Fibroblast of upper back skin (primary cell): ENCODE data around the gene ANKS1B.
A peak's percentile ranks its signal among the peaks of the same experiment; 100 is the strongest.
"Not testable (repeated sequence)": the region's sequence is repeated elsewhere in the genome, so short reads cannot be mapped to it uniquely, and the experiment has no call there.

Experiments used
- DNase-seq: peaks from one replicate; pipeline ENCODE4 v3.0.0-alpha.2; 2013

The ANKS1B gene

DNA sequence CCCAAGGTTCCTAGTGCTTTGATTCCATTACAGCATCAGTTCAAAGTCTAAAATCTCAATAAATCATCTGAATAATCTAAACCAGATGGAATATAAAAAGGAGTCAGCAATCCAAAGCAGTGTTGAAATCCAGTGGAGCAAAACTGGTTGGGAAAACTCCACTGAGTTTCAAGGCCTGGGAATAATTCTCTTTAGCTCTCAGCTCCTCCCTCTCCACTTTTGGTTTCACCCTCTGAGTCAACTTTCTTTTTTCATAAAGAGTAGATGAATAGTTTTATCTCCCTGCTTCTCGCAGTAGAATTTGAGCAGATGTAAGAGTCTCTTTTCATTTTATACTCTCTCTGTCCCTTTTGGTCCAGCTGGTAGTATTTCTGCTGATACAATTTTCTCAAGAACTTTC, 1001.1 kb downstream of the ANKS1B start:
- DNase-seq = peak; percentile 49

DNA sequence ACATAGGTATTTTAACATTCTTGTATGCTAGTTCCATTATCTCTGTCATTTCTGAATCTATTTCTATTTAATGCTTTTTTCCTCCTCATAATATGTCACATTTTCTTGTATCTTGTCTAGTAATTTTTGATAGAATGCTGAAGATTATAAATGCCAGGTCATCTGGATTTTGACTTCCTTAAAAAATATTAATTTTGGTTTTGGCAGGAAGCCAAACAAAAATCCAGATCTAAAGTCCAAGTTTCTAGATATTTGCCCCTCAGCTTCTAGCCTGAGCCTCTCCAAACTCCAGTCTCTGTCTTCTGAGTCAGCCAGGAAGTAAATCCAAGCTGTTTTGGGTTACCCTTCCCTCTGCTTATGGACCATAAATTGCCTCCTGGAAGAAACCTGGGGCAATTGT, 1004.2 kb downstream of the ANKS1B start:
- DNase-seq = no peak

DNA sequence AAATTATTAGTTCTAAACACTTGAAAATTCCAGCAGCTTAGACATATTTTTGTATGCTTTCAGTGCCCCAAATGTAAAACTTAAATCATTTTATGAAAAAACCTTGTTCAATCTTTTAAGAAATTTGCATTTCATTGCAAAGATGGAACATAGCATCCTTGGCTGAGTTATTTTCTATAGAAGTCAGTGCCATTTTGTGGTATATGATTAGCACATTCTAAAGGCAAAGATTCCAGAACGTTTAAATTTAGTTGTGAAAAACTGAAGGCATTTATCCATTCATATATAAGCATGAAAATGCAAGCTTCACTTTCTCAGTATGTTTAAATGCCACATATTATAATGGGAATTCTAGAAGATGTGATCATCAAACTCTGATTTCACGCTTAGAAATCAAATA, 1007.5 kb downstream of the ANKS1B start:
- no peak for DNase-seq

DNA sequence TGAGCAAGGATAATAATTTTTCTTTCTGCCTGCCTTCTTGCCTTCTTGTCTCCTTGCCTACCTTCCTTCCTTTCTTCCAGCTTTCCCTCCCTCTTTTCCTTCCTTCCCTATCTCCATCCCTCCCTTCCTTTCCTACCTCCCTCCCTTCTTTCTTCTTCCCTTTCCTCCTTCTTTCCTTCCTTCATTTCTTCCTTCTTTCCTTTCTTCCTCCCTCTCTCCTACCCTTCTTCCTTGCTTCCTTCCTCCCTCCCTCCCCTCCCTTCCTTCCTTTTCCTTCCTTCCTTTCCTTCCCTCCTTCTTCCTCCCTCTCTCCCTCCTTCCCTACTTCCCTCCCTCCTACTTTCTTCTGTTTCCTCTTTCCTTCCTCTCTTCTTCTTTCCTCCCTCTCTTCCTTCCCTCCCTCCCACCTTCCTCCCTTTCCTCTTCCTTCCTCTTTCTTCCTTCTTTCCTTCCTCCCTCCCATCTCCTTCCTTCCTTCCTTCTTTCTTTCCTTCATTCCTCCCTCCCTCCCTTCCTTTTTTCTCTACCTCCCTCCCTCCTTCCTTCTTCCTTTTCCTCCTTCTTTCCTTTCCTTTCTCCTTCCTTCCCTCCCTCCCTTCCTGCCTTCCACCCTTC, 1009.9 kb downstream of the ANKS1B start:
- DNase-seq = no peak

DNA sequence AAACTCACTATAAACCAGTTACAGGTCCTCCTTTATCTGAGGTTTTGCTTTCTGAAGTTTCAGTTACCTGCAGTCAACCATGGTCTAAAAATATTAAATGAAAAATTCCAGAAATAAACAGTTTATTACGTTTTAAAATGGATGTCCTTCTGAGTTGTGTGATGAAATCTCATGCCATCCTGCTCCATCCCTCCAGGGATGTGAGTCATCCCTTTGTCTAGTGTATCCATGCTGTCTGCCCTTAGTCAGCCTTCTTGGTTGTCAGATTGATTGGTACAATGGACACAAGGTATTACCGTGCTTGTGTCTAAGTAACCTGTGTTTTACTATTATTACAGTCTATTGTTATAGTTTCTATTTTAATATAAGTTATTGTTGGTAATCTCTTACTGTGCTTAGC, 1011.3 kb downstream of the ANKS1B start:
- DNase-seq = peak; percentile 16

DNA sequence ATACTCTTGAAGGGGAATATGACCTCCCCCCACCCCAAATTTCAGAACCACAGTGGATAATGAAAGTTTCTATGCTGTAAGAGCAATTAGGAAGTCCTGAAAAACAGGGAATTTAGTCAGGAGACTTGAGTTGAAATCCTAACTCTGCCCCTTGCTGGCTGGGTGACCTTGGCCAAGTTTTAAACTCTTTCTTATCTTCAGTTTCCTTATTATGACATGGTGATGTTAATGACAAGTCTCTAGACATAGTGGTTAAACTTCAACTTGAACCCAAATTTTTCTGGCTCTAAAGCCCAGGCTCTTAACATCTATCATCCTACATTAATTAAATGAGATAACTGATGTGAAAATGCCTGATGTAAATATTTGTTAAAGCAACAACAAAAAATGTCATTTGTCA, 1013.8 kb downstream of the ANKS1B start:
- no peak for DNase-seq

DNA sequence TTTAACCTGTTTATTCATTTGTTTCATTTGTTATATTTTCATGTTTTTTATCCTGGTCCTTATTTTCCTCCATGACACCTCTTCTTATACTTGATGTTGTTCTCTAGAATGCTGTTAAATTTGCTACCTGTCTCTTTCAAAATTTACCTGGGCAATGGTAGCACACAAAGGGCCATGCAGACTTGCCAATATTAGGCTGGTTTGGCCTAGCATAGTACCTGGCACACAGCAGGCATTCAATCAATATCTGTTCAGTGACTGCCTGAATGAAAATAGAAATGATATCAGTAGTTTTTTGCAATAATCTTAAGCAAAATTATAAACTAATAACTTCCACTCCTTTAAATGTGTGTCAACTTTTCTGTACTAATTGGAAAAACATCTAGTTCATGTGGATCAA, 1014.5 kb downstream of the ANKS1B start:
- DNase-seq = no peak

DNA sequence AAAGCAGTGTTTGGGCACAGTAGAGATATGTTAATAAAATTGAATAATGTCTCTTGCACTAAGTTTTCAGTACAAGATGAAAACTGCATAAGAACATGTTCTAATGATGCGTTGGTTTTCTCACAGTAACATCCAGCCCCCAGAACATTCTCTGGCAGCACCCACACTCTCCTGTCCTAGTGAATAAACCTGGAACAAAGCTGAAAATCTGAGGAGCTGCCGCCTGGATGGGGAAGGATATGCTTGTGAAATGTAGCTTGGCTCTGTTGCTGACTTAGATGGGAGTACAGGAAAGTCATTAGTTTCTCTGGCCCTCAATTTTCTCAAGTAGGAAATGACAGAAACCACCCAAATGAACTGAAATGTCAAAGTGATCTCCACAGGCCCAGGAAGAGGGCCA, 1015.8 kb downstream of the ANKS1B start:
- no peak for DNase-seq

DNA sequence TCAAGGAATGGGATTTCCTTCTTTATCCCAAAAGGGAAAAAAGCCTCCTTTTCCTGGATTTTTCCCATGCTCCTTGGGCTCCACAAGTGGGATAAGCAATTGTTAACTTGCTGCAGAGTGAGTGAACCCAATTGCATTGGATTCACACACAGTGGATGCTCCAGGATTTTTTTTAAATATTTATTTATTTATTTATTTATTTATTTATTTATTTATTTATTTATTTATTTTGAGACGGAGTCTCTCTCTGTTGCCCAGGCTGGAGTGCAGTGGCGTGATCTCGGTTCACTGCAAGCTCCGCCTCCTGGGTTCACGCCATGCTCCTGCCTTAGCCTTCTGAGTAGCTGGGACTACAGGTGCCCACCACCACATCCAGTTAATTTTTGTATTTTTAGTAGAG, 1027.6 kb downstream of the ANKS1B start:
- not testable (repeated sequence) for DNase-seq

DNA sequence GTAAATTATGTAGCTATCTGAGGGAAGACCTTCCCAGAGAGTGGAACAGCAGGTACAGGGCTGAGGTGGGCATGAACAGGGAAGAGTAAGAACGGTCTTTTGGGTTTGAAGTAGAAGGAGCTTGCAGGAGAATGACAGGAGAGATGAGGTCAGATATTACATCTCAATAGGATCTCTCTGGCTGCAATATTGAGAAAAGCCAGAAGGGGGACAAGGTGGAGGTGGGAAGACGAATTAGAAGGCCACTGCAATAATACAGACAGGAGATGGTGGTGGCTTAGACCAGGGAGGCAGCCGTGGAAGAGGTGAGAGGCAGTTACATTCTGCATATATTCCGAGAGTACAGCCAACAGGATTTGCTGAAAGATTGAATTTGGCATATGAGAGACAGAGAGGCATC, 1029.5 kb downstream of the ANKS1B start:
- DNase-seq = peak; percentile 3

DNA sequence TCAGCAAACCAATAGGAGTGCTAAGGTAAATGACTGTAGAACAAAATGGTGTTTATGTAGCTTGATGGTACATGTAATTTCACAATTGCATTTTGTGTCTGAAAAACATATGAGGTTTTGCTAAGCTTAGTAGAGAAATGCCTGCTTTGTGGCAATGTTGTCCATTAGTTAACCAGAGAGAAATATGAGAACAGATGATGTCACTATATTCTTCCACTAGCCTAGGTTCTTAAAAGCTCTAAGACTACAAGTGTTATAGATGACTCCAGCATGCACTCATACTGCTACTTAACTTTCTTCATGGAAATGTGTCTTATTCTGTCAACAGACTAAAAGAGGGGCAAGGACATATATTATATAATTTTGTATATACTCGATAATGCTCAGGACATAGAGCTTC, 1030.2 kb downstream of the ANKS1B start:
- DNase-seq = no peak

DNA sequence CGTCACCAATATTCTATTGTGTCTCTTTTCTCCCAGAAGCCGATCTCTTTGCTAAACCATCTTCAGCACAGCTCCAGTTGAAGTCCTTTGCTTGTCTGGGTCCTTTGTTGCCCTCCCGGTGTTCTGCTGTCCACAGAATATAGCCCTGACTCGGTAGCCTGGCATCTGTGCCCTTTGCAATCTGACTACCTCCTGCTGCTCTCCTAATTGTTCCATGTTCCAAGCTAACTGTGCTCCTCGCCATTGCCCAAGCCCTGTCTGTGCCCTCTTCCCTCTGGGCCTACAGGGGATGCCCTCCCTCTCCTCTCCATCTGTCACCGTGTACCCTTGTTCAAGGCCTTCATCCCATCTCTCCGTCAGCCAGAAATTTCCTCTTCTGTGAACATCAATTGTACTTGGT, 1033.3 kb downstream of the ANKS1B start:
- no peak for DNase-seq

DNA sequence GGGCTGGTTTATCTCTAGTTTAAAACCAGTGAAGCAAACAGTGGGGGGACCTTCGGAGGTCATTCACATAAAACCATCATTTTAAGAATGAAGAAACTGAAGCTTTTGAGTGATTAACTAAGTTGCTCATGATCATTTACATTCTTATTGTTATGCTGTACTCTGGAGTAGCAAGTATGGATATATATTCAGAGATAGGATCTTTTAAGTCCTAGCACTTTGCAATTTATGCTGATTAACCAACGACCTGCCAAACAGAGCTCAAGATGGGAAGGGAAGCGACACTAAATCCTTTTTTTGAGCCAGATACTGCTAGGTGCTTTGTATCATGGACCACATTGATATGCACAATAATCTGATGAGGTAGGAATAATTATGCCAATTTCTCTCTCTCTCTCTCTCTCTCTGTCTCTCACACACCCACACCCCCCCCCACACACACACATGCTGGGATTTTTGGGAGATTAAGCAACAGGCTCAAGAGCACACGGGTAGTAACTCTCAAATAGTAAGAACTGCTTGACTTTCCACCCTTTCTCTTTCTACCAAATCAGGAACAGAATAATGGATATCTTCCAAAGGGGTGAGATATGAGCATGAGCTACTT, 1036.3 kb downstream of the ANKS1B start:
- no peak for DNase-seq

DNA sequence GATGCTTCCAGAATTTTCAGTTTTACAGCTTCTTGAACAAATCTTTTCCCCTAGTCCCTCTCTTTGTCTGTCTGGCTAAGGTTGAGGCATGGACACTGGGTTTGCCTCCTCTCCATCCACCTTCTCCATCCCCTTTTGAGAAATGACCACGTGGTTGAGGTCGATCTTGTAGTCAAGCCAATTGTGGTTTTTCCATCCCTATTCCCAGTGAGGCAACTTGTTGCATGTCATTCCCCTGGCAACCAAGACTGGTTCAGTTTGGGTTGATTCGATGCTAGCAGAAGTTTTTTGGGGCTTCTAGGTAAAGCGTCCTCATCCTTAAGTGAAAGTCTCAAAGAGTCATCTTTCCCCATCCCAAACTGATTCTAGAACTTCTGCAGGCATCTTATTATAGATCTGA, 1038.9 kb downstream of the ANKS1B start:
- no peak for DNase-seq

DNA sequence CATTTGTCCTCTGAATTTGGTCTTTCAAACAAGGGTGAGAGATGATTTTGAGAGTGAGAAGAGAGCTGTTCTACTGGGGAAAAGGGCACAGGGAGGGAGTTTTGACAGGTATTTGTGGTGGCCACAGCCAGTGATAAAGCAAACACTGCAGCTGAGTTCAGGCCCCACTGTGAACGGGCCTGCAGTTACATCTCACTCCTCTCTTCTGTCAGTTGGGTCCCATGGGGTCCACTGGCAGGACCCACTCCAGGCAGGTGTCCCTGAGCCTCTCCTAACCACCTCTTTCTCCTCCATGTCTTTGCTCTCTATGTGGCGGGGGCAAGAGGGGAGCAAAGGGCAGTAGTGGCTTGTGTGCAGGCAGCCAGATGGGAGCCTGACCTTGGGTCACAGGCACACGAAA, 1044.8 kb downstream of the ANKS1B start:
- no peak for DNase-seq

DNA sequence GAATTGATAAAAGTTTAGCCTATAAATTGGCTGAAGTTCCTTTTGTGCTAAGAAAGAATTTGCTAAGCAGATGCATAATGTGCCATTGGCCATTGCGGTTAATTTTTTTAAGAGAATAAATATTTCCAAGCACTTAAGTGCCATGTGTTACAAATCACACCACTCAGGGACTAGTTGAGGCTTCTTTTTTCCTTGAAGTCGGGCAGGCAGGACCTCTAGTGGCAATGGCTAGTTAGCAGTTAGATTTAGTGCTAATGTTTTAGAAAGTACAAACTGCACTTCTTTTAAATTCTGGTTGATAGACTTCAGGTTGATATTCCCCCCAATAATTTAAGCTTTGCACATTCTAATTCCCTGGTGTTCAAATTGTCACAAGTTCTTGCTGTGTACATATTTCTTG, 1045.4 kb downstream of the ANKS1B start:
- peak; percentile 47 for DNase-seq

DNA sequence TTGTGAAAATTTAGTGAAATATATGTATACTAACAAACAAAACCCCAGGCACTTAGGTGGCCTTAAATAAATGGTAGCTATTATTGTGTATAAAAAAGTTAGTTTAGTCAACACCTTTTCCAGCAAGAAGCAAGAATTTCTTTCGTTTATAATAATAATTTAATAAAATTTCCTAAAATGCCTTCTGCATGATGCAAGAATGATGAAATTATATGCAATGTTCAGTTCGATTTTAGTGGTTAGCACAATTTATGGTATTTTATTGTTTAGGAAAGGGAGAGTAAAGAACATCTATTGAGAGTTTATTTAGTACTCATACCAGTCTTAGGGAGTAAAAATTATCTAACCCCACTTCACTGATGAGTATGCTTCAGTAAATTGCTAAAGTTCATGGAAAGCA, 1048.9 kb downstream of the ANKS1B start:
- DNase-seq = no peak

DNA sequence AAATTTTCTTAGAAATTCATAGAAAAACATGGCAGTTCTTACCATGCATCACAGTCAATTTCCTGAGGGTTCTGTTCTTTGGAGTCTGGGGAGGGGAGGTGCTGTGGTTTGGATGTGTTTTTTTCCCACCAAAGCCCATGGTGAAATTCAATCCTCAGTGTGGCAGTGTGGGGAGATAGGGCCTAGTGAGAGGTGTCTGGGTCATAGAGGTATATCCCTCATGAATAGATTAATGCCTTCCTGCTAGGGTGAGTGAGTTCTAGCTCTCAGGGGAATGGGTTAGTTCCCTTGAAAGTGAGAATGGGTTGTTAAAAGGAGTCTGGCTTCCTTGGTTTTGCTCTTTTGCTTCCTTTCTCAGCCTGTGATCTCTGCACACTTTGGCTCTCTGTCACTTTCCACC, 1061.9 kb downstream of the ANKS1B start:
- DNase-seq = no peak

DNA sequence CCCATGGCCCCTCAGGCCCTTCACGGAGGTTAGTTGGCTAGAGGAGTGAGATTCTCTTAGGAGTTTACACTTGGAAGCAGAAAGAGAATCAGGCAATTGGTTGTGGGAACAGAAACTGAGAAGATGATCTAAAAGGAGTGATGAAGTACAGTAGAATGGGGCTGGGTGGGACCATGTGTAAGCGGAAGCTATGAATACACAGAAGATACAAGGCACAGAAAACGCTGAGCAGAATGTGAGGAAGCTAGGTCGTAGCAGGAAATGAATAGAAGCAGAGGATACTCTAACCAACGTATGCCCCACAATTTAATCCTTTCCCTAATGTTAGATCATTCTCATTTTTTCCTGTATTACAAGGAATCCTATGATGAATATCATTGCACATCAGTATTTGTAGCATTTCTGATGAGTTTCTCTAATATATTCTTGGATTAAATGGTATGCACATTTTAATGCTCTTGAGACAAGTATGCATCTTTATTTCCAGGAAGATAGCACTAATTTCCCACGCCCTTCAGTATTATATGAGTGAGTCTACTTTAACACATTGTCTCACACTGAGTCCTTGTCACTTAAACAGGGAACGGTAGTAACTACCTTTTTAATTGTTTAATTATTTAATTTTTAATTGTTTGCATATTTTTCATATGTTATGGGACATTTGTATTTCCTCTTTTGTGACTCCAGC, 1066.4 kb downstream of the ANKS1B start:
- no peak for DNase-seq

DNA sequence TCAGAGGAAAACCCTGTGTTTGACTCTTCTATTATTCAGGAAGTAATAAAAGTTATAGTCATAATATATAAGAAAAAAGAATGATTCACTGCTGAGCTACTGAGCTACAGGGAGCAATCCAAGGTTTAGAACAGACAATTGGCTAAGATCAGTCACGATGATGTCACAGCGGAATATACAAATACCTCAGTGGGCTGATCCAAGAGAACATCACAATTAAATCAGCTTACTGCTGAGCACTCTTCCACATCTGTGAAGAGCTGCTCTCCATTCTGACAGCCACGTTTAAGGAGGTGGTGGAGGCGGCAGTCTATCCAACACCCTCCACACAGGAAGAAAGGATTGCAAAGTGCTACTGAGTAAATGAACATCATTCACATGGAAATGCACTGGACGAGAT, 1068.6 kb downstream of the ANKS1B start:
- DNase-seq = no peak

DNA sequence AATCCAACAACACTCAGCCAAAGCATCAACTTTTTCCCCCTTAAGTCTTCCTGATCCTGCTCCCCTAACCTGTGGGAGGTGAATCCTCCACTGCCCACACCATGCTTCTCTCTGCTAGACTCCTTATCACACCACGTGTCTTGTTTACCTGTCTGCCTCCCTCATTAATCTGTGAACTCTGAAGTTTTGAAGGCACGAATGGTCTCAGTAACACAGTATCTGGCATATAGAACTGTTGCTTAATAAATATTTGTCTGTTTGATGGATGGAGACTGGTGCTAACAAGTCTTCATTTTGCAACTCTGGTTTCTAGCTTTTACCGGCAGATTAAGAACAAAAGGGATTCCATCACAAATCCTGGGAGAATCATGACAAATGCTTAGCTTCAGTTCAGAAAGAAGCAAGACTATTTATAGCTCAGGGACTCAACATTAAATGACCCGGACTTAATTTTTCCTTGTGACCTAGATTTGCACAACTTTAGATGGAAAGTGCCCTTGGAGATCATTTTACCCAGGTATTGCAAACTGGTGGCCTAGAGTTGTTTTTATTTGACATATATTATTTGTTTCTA, 1072.2 kb downstream of the ANKS1B start:
- no peak for DNase-seq

DNA sequence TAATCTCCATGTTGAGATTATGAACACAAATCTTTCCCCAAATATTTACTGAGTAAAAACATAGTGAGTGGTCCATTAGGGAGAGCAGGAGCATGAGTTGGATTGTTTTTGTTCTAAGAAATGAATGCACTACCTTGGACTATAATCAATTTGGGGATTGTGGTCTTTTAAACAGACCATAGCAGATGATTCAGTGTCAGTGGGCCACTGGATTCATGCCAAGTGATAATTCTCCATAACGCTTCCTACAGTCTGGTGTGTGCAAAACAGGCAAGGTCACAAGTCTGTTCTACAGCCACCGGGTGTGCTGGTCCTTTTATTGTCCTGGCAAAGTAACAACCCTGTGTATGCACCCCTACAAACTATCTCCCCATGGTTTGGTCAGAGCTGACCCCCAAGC, 1073.3 kb downstream of the ANKS1B start:
- no peak for DNase-seq

DNA sequence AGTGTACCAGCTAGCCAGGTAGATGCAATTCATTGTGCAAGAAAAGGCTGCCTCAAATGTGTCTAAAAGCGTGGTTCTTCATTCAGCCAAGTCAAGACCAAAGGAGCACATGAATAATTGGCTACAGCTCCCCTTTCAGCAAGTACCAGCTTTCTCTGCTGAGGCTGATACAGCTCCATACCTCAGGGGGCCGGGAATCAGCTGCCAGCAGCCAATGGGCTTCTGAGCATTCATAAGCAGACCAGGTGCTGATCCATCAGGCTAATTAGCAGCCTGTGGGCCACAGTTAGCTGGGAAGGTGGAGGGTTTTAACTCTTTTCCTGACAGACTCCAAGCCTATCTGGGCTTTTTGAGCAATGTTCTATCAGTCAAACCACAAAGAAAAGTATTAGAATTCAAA, 1075.0 kb downstream of the ANKS1B start:
- no peak for DNase-seq

DNA sequence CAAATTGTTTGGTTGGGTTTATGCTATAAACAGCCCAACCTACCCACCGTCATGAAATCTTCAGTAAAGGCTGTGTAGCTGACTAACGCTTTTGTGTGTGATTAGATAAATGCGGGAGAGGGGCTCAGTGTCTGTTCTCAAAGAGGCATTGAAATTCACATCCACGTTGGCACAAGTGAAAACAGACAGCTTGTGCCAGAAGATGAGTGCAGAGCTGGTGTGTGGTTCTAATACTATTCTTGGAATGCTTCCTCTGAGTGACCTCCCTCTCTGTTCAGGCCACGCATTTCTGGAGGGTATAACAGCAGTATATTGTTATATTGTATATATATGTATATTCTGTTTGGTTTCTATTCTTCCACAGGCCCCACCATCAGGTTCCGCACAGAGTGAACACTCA, 1075.9 kb downstream of the ANKS1B start:
- no peak for DNase-seq
